Heart left ventricle (tissue), 16 donors: ENCODE data around the gene OVAAL. TPM values are rescaled to one million over a fixed set of nuclear protein-coding genes. Genes with fewer than 3 reads are reported as not detected.
A peak's percentile ranks its signal among the peaks of the same experiment; 100 is the strongest.

Source experiments
- ATAC-seq, 4 donors: fragments of 200-7000 bp; cut with Tn5 transposase; one replicate each; pipeline ENCODE4 v1.9.1; 2020 to 2022; ENCODE audit warnings: moderate library complexity in 4 of 4, mild to moderate bottlenecking in 3 of 4, moderate number of reproducible peaks in 1 of 4
- DNase-seq, 5 donors: peaks; one replicate each; pipeline ENCODE4 v3.0.0-alpha.2; 2020
- H3K27ac ChIP-seq, 12 donors: fragments of 200-600 bp; sonication (generic) in 4 of 12; one replicate each; pipeline versions ENCODE4 v1.5.0 to v1.8.0; 2016 to 2022; ENCODE audit warnings: mild to moderate bottlenecking in 2 of 12
- H3K27me3 ChIP-seq, 9 donors: fragments of 200-600 bp; sonication (generic) in 2 of 9; one replicate each; pipeline versions ENCODE4 v1.5.1 to v1.8.0; 2016 to 2022; ENCODE audit warnings: mild to moderate bottlenecking in 3 of 9
- H3K36me3 ChIP-seq, 9 donors: fragments of 200-600 bp; sonication (generic) in 2 of 9; one replicate each; pipeline versions ENCODE4 v1.5.0 to v1.8.0; 2018 to 2022; ENCODE audit warnings: mild to moderate bottlenecking in 2 of 9
- H3K4me1 ChIP-seq, 12 donors: fragments of 200-600 bp; sonication (generic) in 4 of 12; one replicate each; pipeline versions ENCODE4 v1.5.0 to v1.8.0; 2016 to 2022; ENCODE audit warnings: mild to moderate bottlenecking in 3 of 12
- H3K4me3 ChIP-seq, 12 donors: fragments of 200-600 bp; sonication (generic) in 4 of 12; one replicate each; pipeline versions ENCODE4 v1.5.0 to v1.8.0; 2017 to 2022; ENCODE audit warnings: mild to moderate bottlenecking in 9 of 12, moderate library complexity in 4 of 12
- H3K9me3 ChIP-seq, 12 donors: fragments of 200-600 bp; sonication (generic) in 4 of 12; one replicate each; pipeline versions ENCODE4 v1.5.0 to v1.8.0; 2016 to 2022; ENCODE audit warnings: mild to moderate bottlenecking in 1 of 12
- CTCF ChIP-seq, 12 donors: fragments of 200-600 bp; sonication (generic) in 4 of 12; IDR thresholded peaks; one replicate each; pipeline versions ENCODE4 v1.5.0 to v1.8.0; 2018 to 2022; ENCODE audit warnings: antibody characterized with exemption in 12 of 12, mild to moderate bottlenecking in 5 of 12
- POLR2A ChIP-seq, 2 donors: fragments of 450-650 bp; IDR thresholded peaks; one replicate each; pipeline ENCODE4 v1.6.1; 2017; ENCODE audit warnings: antibody characterized with exemption in 2 of 2, mild to moderate bottlenecking in 2 of 2, moderate library complexity in 2 of 2
- WGBS, 4 donors: extraction: QIAGEN DNeasy Blood & Tissue Kit in 2 of 4; methylation state at CpG; one replicate each; pipeline versions ENCODE4 v1.1.5 to v1.1.7; 2013 to 2018; 5-methylcytosine and 5-hydroxymethylcytosine counted together
- intact Hi-C, 10 donors: fragments of 100-400 bp; cut with DNase I; formaldehyde crosslinking; loops; one replicate each; pipeline versions ENCODE4 v1.11.1 to v1.14.2; 2022
- polyA plus RNA-seq, 2 donors: library from polyadenylated mRNA; stranded (reverse); fragments of 200-250 nt; gene quantifications; one replicate each; pipeline ENCODE4 v1.2.3, GENCODE V29; 2013
- total RNA-seq, 9 donors: library from RNA; depleted of rRNA in 2 of 9; stranded (reverse); fragments of >200 nt in 2 of 9; fragmentation: NEBNext Ultra II Directional in 3 of 9; extraction: Animal tissue kit (Norgen Biotek cat#: 25700) in 3 of 9; gene quantifications; one replicate each; pipeline versions ENCODE4 v1.1.0 to v1.2.4, GENCODE V29; 2016 to 2023
- donor health status: ischemic (EF 13 %, LVEDD 7.1; RV severe dilation, severe dysfunction).
- donor health status: healthy with polysubstance abuse.
- donor health status: DM: no; HTN: yes; CAD: no.
- donor health status: DM: no; HTN: no; CAD: no.
- donor health status: ischemic (EF 25% LVEDD 6.9; RV normal size, moderate dysfunction).
- donor health status: ischemic (EF 25% LVEDD 5.7; RV mildly dilated, moderate dysfunction).
- donor health status: healthy.
- donor health status: DM: yes; HTN: yes; CAD: no.
- donor health status: ischemic (EF 35%, LVEDD 5.7; RV mildly dilated, moderate dysfunction).
- donor health status: nonischemic (EF 11% LVEDD 7.7; RV severe dilation, severe dysfunction).
- donor health status: DM: yes; HTN: yes; CAD: no.
- donor health status: PGD.
- donor health status: ischemic (EF 29% LVEDD 5.4; RV normal size, mild dysfunction).
- donor health status: nonischemic (EF 23%, LVEDD 6.1; RV moderate dilation, normal function).

The OVAAL gene
- total and polyA plus RNA-seq, 11 donors = 1.5 to 13.9 (median 2.8) TPM

- ATAC-seq (peak in 2 of 4 donors; percentile 6 to 32), DNase-seq (no peak)
- TF ChIP-seq POLR2A (IDR thresholded peaks at IDR 0.05) (no peak), CTCF (IDR thresholded peaks at IDR 0.05) (no peak)
- no peaks in the 10 kb centered on the region for H3K9me3 ChIP-seq
- intact Hi-C loops = no loop called here
- peaks cover 0 to 27% (median 6%) of the 10 kb centered on the region in 12 donors for H3K4me1 ChIP-seq
- H3K27me3 ChIP-seq = no peaks in the 10 kb centered on the region
- peak overlapping the region; percentile 9 to 82 (median 54) for H3K27ac ChIP-seq
- H3K4me3 ChIP-seq = no peak overlapping the region
- H3K36me3 ChIP-seq = no peaks in the 10 kb centered on the region
- 79 to 83% (median 81%) methylated on average over 2 of the region's 2 CpGs for WGBS, 4 donors
Measured at GRCh38 chr1:180603850-180604226, 45.1 kb downstream of the OVAAL start.

- Histone ChIP-seq H3K27me3 (no peaks in the 10 kb centered on the region), H3K4me1 (peaks cover 0 to 30% (median 18%) of the 10 kb centered on the region in 12 donors), H3K9me3 (no peaks in the 10 kb centered on the region), H3K36me3 (no peaks in the 10 kb centered on the region), H3K27ac (no peak overlapping the region), H3K4me3 (no peak overlapping the region)
- DNase-seq (no peak), ATAC-seq (no peak)
- WGBS, 4 donors = 72 to 83% (median 79%) methylated on average over 2 of the region's 2 CpGs
- intact Hi-C loops = no loop called here
- no peak for TF ChIP-seq CTCF (IDR thresholded peaks at IDR 0.05)
- no peak for TF ChIP-seq POLR2A (IDR thresholded peaks at IDR 0.05)
Measured at GRCh38 chr1:180606155-180606554, 47.4 kb downstream of the OVAAL start.

- intact Hi-C loops = loop anchor here in 1 of 10 donors (5.0 kb wide), 1 partner anchor 43 kb away; no protein-coding TSS in a partner anchor
- Histone ChIP-seq H3K36me3 (no peaks in the 10 kb centered on the region), H3K27me3 (no peaks in the 10 kb centered on the region), H3K4me3 (no peak overlapping the region), H3K4me1 (peaks cover 0 to 26% (median 16%) of the 10 kb centered on the region in 12 donors), H3K27ac (peak overlapping the region in 7 of 12 donors; percentile 64 to 85 (median 83)), H3K9me3 (no peaks in the 10 kb centered on the region)
- TF ChIP-seq CTCF (IDR thresholded peaks at IDR 0.05) (no peak), POLR2A (IDR thresholded peaks at IDR 0.05) (no peak)
- ATAC-seq (peak in 2 of 4 donors; percentile 41 to 49), DNase-seq (no peak)
- WGBS, 4 donors = 69 to 74% (median 71%) methylated on average over 7 of the region's 7 CpGs
Measured at GRCh38 chr1:180609643-180610555, 51.1 kb downstream of the OVAAL start.

GRCh38 chr1:180610556-180611015 lies 51.8 kb downstream of the OVAAL start:
- WGBS, 4 donors = 62 to 70% (median 68%) methylated on average over 3 of the region's 3 CpGs
- Histone ChIP-seq H3K27me3 (no peaks in the 10 kb centered on the region), H3K4me3 (no peak overlapping the region), H3K27ac (peak overlapping the region; percentile 51 to 85 (median 75)), H3K9me3 (no peaks in the 10 kb centered on the region), H3K36me3 (no peaks in the 10 kb centered on the region), H3K4me1 (peaks cover 0 to 26% (median 17%) of the 10 kb centered on the region in 12 donors)
- ATAC-seq (peak in 2 of 4 donors; percentile 2 to 11), DNase-seq (no peak)
- TF ChIP-seq CTCF (IDR thresholded peaks at IDR 0.05) = no peak
- TF ChIP-seq POLR2A (IDR thresholded peaks at IDR 0.05) = no peak
- intact Hi-C loops = loop anchor here in 1 of 10 donors (5.0 kb wide), 1 partner anchor 43 kb away; no protein-coding TSS in a partner anchor
